ENCODE measurements around the gene ATXN2.

ATXN2 gene, protein sequence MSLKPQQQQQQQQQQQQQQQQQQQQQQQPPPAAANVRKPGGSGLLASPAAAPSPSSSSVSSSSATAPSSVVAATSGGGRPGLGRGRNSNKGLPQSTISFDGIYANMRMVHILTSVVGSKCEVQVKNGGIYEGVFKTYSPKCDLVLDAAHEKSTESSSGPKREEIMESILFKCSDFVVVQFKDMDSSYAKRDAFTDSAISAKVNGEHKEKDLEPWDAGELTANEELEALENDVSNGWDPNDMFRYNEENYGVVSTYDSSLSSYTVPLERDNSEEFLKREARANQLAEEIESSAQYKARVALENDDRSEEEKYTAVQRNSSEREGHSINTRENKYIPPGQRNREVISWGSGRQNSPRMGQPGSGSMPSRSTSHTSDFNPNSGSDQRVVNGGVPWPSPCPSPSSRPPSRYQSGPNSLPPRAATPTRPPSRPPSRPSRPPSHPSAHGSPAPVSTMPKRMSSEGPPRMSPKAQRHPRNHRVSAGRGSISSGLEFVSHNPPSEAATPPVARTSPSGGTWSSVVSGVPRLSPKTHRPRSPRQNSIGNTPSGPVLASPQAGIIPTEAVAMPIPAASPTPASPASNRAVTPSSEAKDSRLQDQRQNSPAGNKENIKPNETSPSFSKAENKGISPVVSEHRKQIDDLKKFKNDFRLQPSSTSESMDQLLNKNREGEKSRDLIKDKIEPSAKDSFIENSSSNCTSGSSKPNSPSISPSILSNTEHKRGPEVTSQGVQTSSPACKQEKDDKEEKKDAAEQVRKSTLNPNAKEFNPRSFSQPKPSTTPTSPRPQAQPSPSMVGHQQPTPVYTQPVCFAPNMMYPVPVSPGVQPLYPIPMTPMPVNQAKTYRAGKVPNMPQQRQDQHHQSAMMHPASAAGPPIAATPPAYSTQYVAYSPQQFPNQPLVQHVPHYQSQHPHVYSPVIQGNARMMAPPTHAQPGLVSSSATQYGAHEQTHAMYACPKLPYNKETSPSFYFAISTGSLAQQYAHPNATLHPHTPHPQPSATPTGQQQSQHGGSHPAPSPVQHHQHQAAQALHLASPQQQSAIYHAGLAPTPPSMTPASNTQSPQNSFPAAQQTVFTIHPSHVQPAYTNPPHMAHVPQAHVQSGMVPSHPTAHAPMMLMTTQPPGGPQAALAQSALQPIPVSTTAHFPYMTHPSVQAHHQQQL

DNA sequence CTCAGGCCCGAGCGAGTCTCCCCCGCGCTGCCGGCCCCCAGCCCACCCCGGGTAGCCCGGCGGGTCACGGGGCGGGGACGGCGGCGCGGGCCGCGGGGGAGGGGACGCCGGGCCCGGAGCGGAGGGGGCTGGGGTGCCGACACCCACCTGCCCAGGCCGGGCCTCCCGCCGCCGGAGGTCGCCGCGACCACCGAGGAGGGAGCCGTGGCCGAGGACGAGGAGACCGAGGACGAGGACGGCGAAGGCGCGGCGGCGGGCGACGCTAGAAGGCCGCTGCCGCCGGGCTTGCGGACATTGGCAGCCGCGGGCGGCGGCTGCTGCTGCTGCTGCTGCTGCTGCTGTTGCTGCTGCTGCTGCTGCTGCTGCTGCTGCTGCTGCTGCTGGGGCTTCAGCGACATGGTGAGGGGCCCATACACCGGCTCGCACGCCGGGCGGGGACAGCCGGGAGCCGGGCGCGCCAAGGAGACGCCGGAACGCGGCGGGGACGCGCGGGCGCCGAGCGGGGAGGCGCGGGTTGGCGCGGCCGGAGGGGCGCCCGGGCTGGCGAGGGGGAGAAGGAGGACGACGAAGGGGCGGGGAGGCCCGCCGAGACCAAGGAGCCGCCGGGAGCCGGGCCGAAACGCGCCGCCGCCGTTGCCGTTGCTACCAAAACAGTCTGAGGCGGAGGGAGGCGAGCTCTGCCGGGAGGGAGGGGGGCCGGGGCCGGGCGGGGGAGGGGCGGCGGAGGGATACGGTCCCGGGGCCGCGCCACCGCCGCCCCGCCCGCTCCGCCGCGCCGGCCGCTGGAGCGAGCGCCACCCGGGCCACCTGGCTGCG is at the start of gene ATXN2:
ATXN2 (minus strand) TSS at position 679 of the 816 bp plus-strand sequence; CDS start at position 398, 281 bp downstream.
- H3K9ac ChIP-seq (ENCODE audit: low read depth, low read length) = peak within 1 kb of the TSS; percentile 89
- H3K27ac ChIP-seq (ENCODE audit: low read length) = peak within 1 kb of the TSS; percentile 87
- peaks cover 7% of the 10 kb centered on the region for H3K4me1 ChIP-seq (ENCODE audit: insufficient read depth, low read length)

DNA sequence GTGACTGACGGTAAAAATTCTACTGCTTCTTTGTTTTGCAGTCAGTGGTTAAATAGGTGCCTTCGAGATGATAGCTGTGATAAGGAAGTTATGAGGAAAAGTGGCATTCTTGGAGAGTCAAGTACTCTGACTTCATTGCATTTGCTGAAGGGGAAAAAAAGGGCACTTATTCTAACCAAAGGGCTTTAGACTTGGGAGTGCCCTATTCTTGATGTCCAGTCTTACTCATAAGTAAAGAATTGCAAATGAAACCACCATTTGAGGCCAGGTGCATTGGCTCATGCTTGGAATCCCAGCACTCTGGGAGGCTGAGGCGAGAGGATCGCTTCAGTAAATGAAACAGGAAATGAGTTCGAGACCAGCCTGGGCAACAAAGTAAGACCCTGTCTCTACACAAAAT is 46.3 kb upstream of the ATXN2 start:
- Histone ChIP-seq H3K4me3 (ENCODE audit: low read length) (no peak overlapping the region), H3K36me3 (ENCODE audit: insufficient read depth, low read depth, low read length) (peaks cover 67% of the 10 kb centered on the region), H3K27me3 (ENCODE audit: insufficient read depth, low read length) (no peaks in the 10 kb centered on the region), H3K27ac (ENCODE audit: low read length) (no peak overlapping the region), H3K4me1 (ENCODE audit: insufficient read depth, low read length) (no peaks in the 10 kb centered on the region), H3K9ac (ENCODE audit: low read depth, low read length) (no peak overlapping the region), H3K9me3 (ENCODE audit: insufficient read depth, low read depth, low read length) (no peaks in the 10 kb centered on the region)

More for the DNA sequence above, at the start of gene ATXN2:
- Histone ChIP-seq H3K36me3 (ENCODE audit: insufficient read depth, low read depth, low read length) (no peaks in the 10 kb centered on the region), H3K4me3 (ENCODE audit: low read length) (peak within 1 kb of the TSS; percentile 70), H3K27me3 (ENCODE audit: insufficient read depth, low read length) (no peaks in the 10 kb centered on the region), H3K9me3 (ENCODE audit: insufficient read depth, low read depth, low read length) (no peaks in the 10 kb centered on the region)

GRCh38 chr12:111643427-111643826 is 44.3 kb upstream of the ATXN2 start:
- Histone ChIP-seq H3K9me3 (ENCODE audit: insufficient read depth, low read depth, low read length) (no peaks in the 10 kb centered on the region), H3K27ac (ENCODE audit: low read length) (no peak overlapping the region), H3K36me3 (ENCODE audit: insufficient read depth, low read depth, low read length) (peaks cover 52% of the 10 kb centered on the region), H3K27me3 (ENCODE audit: insufficient read depth, low read length) (no peaks in the 10 kb centered on the region), H3K9ac (ENCODE audit: low read depth, low read length) (no peak overlapping the region), H3K4me1 (ENCODE audit: insufficient read depth, low read length) (no peaks in the 10 kb centered on the region), H3K4me3 (ENCODE audit: low read length) (no peak overlapping the region)

- peaks cover 52% of the 10 kb centered on the region for H3K36me3 ChIP-seq (ENCODE audit: insufficient read depth, low read depth, low read length)
- no peak overlapping the region for H3K27ac ChIP-seq (ENCODE audit: low read length)
- H3K4me3 ChIP-seq (ENCODE audit: low read length) = no peak overlapping the region
Observed at GRCh38 chr12:111642681-111643426, 43.7 kb upstream of the ATXN2 start.

DNA sequence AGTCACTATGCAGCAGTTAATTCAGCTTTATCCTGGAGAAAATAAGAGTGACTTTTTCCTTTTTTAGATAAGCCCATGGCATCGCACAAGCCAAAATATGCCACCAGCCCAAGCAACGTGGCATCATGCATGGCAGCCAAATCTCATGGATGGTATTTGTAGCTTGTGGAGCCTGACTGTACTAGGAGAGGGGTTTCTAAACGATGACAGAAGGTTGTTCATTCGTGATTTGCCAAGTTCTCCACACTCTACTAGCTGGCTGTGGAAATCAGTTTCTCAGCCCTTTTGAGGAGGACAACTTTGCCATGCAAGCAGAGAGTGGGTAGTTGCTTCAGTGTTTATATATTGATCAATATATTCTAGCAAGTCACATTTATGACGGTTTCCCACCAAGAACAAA is 41.4 kb upstream of the ATXN2 start:
- Histone ChIP-seq H3K9ac (ENCODE audit: low read depth, low read length) (no peak overlapping the region), H3K9me3 (ENCODE audit: insufficient read depth, low read depth, low read length) (no peaks in the 10 kb centered on the region), H3K27ac (ENCODE audit: low read length) (no peak overlapping the region), H3K36me3 (ENCODE audit: insufficient read depth, low read depth, low read length) (peaks cover 32% of the 10 kb centered on the region), H3K27me3 (ENCODE audit: insufficient read depth, low read length) (no peaks in the 10 kb centered on the region), H3K4me1 (ENCODE audit: insufficient read depth, low read length) (peaks cover 11% of the 10 kb centered on the region; the same call in 1 of the 2 replicates), H3K4me3 (ENCODE audit: low read length) (no peak overlapping the region)

More at GRCh38 chr12:111642681-111643426, 43.7 kb upstream of the ATXN2 start:
- no peak overlapping the region for H3K9ac ChIP-seq (ENCODE audit: low read depth, low read length)
- H3K27me3 ChIP-seq (ENCODE audit: insufficient read depth, low read length) = no peaks in the 10 kb centered on the region
- no peaks in the 10 kb centered on the region for H3K9me3 ChIP-seq (ENCODE audit: insufficient read depth, low read depth, low read length)
- H3K4me1 ChIP-seq (ENCODE audit: insufficient read depth, low read length) = no peaks in the 10 kb centered on the region

DNA sequence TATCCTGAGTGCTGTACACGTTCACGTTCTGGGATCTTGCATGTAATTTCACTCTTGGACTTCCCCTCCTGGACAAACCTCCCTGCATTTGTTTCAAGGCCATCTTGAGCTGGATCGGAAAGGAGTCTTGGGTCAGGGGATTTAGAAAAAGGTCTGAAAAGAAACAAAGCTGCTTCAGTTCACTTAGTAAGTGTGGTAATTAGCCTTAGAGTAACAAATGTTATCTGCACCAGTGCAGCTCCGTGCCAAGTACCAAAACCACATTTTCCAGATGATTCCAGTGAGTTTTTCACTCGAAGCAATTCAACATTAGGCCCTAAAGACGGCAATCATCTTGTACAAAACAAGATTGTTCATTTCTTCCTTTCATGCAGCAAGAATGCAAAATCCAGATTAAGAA is 39.4 kb upstream of the ATXN2 start:
- Histone ChIP-seq H3K4me1 (ENCODE audit: insufficient read depth, low read length) (peaks cover 11% of the 10 kb centered on the region; the same call in 1 of the 2 replicates), H3K27me3 (ENCODE audit: insufficient read depth, low read length) (no peaks in the 10 kb centered on the region), H3K36me3 (ENCODE audit: insufficient read depth, low read depth, low read length) (peaks cover 17% of the 10 kb centered on the region), H3K9ac (ENCODE audit: low read depth, low read length) (no peak overlapping the region), H3K9me3 (ENCODE audit: insufficient read depth, low read depth, low read length) (no peaks in the 10 kb centered on the region), H3K27ac (ENCODE audit: low read length) (no peak overlapping the region), H3K4me3 (ENCODE audit: low read length) (no peak overlapping the region)

GRCh38 chr12:111636209-111636945 is 37.3 kb upstream of the ATXN2 start:
- Histone ChIP-seq H3K36me3 (ENCODE audit: insufficient read depth, low read depth, low read length) (no peaks in the 10 kb centered on the region), H3K27me3 (ENCODE audit: insufficient read depth, low read length) (no peaks in the 10 kb centered on the region), H3K9ac (ENCODE audit: low read depth, low read length) (peak overlapping the region; percentile 62), H3K27ac (ENCODE audit: low read length) (peak overlapping the region; percentile 16), H3K9me3 (ENCODE audit: insufficient read depth, low read depth, low read length) (no peaks in the 10 kb centered on the region), H3K4me1 (ENCODE audit: insufficient read depth, low read length) (peaks cover 11% of the 10 kb centered on the region; the same call in 1 of the 2 replicates), H3K4me3 (ENCODE audit: low read length) (peak overlapping the region; percentile 23; the same call in 1 of the 2 replicates)

DNA sequence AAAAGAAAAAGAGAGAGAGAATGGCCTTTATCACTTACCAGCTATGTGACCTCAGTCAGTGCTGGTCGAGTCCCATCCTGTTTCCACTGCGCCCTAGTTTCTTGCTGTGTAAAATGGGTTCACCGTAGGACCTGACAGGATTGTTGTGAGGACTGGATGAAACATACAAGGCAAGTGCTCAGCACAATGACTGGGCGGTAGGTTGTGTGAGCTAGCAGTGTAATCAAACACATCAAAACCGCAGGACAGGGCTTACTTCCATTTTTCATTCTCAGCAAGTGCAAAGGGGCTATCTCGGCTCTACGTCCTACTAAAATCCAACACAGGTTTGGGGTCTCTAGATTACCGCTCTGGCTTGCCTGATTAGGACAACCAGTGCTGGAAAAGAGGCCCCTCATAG is 36.4 kb upstream of the ATXN2 start:
- peaks cover 11% of the 10 kb centered on the region; the same call in 1 of the 2 replicates for H3K4me1 ChIP-seq (ENCODE audit: insufficient read depth, low read length)
- no peak overlapping the region for H3K27ac ChIP-seq (ENCODE audit: low read length)
- peak overlapping the region; percentile 62; the same call in 1 of the 2 replicates for H3K9ac ChIP-seq (ENCODE audit: low read depth, low read length)
- no peak overlapping the region for H3K4me3 ChIP-seq (ENCODE audit: low read length)
- no peaks in the 10 kb centered on the region for H3K36me3 ChIP-seq (ENCODE audit: insufficient read depth, low read depth, low read length)
- H3K27me3 ChIP-seq (ENCODE audit: insufficient read depth, low read length) = no peaks in the 10 kb centered on the region
- H3K9me3 ChIP-seq (ENCODE audit: insufficient read depth, low read depth, low read length) = no peaks in the 10 kb centered on the region

GRCh38 chr12:111628505-111629260 is 29.6 kb upstream of the ATXN2 start:
- Histone ChIP-seq H3K9me3 (ENCODE audit: insufficient read depth, low read depth, low read length) (no peaks in the 10 kb centered on the region), H3K4me1 (ENCODE audit: insufficient read depth, low read length) (no peaks in the 10 kb centered on the region), H3K36me3 (ENCODE audit: insufficient read depth, low read depth, low read length) (no peaks in the 10 kb centered on the region), H3K27ac (ENCODE audit: low read length) (no peak overlapping the region), H3K4me3 (ENCODE audit: low read length) (no peak overlapping the region), H3K27me3 (ENCODE audit: insufficient read depth, low read length) (no peaks in the 10 kb centered on the region), H3K9ac (ENCODE audit: low read depth, low read length) (no peak overlapping the region)

Data from iPS-20b (cell line).